Neural progenitor cell (in vitro differentiated cells): ENCODE data around the gene ALG1.

Source experiments
- EZH2phosphoT487 ChIP-seq: fragments of 200-600 bp; sonication (generic); IDR thresholded peaks from 2 replicates; pipeline ENCODE4 v1.6.1; 2017; ENCODE audit warnings: antibody characterized with exemption
- TF ChIP-seq, protein P1 (sequence below): fragments of 200-600 bp; sonication (generic); IDR thresholded peaks from 2 replicates; pipeline ENCODE4 v1.5.1; 2017; ENCODE audit warnings: antibody characterized with exemption, mild to moderate bottlenecking

DNA sequence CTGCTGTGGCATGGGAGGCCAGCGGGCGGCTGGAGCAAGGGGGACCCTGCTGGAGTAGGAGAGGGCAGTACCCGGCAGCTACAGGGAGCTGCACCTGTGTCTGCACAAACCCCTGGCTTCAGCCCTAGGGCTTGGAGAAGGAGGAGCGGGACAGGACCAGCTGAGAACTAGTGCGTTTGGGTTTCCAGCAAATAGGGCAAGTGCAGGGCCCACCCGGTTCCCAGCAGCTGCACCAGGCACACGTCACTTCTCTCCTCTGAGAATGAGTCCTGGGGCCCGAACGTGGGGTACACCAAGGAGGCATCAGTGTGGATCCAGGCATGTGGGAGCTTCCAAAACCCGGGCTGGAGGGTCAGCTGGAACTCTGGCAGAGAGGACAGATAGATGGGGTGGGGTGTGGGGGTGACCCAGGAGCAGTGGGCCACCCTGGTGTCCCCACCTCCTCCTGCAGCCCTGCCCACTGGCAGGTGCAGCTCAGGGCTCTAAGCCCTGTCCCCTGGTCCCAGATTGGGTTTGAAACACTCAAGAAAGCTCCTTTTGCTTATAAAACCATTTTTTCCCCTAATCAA, 11.5 kb upstream of the ALG1 start:
- TF ChIP-seq, protein P1, sequence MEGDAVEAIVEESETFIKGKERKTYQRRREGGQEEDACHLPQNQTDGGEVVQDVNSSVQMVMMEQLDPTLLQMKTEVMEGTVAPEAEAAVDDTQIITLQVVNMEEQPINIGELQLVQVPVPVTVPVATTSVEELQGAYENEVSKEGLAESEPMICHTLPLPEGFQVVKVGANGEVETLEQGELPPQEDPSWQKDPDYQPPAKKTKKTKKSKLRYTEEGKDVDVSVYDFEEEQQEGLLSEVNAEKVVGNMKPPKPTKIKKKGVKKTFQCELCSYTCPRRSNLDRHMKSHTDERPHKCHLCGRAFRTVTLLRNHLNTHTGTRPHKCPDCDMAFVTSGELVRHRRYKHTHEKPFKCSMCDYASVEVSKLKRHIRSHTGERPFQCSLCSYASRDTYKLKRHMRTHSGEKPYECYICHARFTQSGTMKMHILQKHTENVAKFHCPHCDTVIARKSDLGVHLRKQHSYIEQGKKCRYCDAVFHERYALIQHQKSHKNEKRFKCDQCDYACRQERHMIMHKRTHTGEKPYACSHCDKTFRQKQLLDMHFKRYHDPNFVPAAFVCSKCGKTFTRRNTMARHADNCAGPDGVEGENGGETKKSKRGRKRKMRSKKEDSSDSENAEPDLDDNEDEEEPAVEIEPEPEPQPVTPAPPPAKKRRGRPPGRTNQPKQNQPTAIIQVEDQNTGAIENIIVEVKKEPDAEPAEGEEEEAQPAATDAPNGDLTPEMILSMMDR: no peak
- TF ChIP-seq EZH2phosphoT487: no peak
